HL-60/S4 treated with phorbol 12-myristate 13-acetate at 8.2 ng/mL for 4 days and 3 days (cell line): Measurements from ENCODE around the gene UBE2I.

Experiments used
- in situ Hi-C: fragments of 300-500 bp; cut with MboI; formaldehyde crosslinking; loops from 2 replicates; pipeline ENCODE4 v1.15.0; 2022; ENCODE audit warnings: low sequenced_read_pairs

UBE2I gene

DNA sequence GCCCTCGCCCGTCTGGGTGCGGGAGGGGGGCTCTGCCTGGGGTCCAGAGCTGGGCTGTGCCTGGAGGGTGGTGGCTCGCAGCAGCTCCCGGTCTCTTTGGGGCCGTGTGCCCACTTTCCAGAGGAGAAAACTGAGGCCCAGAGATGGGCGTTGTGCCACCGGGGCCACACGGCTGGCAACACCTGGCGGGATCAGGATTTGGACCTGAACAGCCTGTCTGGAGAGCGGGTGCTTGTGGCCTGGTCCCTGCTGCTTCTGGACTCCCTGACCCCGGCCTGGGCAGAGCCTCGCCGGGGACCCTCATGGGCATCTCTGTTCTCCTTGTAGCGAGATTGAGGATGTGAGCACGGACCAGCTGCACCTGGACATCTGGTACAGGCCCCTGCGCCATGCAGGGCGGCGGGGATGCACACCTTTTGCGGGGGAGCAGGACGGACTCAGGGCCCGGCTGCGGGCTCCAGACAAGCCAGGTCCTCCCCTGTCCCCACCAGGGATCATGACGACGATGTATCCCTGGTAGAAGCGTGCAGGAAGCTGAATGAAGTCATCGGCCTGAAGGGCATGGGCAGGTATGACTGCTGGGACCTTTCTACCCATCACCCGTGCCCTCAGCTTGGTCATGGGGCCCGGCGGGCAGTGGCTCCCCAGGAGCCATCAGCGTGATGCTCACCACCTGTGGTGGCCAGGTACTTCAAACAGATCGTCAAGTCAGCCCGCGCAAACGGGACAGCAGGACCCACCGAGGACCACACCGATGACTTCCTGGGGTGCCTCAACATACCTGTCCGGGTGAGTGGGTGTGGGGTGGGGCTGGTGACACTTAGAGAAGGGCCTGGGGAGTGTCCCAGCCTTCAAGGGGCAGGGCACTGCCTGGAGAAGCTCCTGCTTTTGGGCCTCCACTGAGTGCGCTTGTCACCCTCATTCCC is 32.3 kb downstream of the UBE2I start:
- in situ Hi-C loops = no loop called here

DNA sequence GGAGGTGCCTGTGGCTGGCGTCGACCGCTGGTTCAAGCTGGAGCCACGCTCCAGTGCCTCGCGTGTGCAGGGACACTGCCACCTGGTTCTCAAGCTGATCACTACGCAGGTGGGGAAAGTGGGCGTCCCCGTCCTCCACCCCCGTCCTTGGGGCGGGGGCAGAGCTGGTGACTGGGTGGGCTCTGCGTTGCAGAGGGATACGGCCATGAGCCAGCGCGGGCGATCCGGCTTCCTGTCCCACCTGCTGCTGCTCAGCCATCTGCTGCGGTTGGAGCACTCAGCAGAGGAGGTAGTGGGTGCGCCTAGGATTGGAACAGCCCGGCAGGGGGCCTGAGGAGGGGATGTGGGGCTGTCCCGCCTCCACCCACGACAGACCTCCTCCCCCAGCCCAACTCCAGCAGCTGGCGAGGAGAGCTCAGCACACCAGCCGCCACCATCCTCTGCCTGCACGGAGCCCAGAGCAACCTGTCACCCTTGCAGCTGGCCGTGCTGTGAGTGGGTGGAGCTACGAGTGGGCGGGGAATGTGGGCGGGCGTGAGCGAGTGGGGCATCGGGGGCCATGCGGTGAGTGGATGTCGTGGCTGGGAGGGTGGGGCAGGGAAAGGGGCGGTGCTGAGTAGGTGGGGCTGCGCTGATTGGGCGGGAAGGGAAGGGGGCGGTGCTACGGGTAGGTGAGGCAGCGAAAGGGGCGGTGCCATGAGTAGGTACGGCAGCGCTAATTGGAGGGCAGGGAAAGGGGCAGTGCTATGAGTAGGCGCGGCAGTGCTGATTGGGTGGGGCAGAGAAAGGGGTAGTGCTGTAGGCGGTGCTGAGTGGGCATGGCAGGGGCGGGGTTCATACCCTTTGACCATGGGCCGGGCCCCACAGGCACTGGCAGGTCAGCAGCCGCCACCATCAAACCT is 33.3 kb downstream of the UBE2I start:
- in situ Hi-C loops = no loop called here

DNA sequence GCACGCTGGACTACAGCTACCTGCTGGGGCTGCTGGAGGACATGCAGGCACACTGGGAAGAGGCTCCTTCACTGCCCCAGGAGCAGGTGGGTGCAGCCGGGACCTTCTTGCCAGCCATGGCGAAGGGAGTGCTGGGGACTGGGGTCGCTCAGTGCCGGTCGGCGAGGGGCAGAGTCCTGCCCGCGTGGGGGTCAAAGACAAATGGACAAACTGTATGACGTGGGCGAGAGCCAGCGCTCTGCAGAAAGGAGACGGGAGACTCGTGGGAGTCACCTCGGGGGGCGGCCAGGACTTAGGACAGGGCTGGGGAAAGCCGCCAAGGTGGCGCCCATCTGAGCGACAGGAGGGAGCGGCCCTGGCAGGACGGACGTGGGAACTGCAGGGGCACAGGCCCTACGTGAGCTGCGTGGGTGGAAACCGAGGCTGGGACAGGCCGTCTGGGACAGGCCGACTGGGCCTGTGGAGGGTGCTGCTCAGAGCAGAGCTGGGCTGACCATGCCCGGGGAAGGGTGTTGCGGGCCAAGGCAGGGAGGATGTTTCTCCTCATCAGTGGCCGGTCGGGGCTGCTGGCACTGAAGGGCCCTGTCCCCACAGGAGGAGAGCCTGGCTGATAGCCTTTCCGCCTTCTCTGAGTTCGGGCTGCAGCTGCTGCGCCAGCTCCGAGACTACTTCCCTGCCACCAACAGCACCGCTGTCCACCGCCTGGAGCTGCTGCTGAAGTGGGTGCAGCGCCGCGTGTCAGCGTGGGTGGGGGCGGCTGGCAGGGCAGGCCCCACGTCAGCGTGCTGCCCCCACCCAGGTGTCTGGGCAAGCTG is 34.2 kb downstream of the UBE2I start:
- in situ Hi-C loops = no loop called here

DNA sequence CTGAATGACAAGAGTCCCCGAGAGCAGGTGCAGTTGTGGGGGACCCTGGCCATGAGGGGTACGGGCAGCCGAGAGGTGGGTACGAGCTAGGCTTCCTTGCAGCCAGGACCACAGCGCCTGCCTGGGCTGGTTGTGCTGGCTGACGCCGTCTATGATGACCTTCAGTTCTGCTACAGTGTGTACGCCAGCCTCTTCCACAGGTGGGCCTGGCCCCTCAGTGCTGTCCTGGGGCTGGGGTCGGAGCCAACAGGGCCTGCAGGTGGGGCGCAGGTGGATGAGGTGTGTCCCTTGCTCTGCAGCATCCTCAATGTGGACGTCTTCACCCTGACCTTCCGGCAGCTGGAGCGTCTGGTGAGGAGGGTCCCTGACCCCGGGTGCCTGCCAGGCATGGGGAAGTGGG is 35.1 kb downstream of the UBE2I start:
- in situ Hi-C loops = no loop called here

DNA sequence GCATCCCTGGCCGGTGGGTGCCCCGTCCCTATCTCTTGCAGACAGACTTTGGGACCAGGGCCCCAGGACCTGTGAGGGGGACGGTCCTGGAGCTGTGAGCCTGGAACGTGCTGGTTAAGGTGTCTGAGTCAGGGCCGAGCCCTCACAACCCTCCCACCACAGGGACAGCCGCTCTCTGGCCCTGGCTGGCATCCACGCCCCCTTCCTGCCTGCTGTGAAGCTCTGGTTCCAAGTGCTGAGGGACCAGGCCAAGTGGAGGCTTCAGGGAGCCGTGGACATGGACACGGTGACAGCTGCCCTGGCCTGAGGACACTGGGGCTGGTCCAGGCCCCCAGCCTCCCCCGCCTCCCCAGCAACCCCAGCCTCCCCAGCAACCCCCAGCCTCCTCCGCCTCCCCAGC is 35.7 kb downstream of the UBE2I start:
- in situ Hi-C loops = no loop called here

DNA sequence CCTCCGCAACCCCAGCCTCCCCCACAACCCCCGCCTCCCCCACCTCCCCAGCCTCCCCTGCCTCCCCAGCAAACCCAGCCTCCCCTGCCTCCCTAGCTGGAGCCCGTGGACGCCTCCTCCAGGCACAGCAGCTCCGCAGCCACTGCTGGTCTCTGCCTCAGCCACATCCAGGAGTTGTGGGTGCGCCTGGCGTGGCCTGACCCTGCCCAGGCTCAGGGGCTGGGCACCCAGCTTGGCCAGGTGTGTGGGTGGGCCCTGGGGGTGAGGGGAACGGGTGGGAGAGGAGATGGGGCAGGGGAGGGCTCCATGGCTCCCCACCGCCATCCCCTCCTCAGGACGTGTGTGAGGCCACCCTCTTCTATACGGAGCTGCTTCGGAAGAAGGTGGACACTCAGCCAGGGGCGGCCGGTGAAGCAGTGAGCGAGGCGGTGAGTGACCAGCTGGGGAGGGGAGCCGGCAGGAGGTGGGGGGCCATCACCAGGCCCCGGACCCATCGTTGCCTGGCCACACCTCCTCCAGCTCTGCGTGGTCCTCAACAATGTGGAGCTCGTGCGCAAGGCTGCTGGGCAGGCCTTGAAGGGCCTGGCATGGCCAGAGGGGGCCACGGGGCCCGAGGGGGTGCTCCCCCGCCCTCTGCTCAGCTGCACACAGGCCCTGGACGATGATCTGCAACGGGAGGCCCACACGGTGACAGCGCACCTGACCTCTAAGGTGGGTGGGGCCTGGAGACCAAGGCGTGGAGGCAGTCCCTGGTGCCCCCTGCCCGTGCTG is 36.4 kb downstream of the UBE2I start:
- in situ Hi-C loops = no loop called here

DNA sequence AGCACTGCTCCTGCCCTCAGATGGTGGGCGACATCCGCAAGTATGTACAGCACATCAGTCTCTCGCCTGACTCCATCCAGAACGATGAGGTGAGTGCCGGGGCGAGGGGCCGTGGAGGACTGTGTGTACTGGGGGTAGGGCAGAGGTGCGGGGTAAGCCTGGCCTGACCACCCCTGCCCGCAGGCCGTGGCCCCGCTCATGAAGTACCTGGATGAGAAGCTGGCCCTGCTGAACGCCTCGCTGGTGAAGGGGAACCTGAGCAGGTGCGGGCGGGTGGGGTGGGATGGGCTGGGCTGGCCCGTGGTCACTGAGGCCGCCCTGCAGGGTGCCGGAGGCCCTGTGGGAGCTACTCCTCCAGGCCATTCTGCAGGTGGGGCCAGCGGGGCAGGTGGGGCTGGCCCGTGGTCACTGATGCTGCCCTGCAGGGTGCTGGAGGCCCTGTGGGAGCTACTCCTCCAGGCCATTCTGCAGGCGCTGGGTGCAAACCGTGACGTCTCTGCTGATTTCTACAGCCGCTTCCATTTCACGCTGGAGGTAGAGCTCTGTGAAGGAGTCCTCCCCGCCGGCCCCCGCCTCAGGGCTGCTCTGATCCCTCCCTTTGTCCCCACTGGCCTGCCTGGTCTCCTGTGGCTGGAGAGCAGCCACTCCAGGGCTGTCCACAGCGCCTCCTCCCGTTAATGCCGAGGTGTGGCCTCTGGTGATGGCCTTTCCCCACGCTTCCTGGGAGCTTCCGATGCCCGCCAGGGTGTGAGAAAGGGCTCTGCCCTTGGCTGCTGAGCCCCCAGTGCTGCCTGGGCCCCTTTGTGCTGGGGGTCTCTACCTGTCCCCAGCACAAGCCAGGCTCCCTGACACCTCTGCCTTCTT is 37.2 kb downstream of the UBE2I start:
- in situ Hi-C loops = no loop called here

DNA sequence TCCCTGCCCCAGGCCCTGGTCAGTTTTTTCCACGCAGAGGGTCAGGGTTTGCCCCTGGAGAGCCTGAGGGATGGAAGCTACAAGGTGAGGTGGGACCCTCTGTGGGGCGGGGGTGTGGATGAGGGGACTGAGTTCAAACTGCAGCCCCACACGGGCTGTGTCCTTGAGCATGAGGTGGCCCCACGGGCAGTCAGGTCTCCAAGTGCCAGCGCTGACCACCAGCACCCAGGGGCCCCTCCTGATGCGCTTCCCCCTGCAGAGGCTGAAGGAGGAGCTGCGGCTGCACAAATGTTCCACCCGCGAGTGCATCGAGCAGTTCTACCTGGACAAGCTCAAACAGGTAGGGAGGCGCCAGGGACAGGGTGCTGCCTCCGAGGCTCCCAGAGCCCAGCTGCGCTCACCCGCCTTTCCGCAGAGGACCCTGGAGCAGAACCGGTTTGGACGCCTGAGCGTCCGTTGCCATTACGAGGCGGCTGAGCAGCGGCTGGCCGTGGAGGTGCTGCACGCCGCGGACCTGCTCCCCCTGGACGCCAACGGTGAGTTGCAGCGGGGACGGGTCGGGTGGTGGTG is 37.9 kb downstream of the UBE2I start:
- in situ Hi-C loops = no loop called here

DNA sequence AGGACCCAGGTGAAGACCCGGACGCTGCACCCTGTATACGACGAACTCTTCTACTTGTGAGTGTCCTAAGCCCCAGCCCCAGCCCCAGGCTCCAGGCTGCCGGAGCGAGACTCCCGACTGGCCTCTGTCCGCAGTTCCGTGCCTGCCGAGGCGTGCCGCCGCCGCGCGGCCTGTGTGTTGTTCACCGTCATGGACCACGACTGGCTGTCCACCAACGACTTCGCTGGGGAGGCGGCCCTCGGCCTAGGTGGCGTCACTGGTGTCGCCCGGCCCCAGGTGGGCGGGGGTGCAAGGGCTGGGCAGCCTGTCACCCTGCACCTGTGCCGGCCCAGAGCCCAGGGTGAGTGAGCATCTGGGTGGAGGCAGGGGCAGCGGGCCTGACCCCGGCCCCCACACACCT is 38.5 kb downstream of the UBE2I start:
- in situ Hi-C loops = no loop called here

DNA sequence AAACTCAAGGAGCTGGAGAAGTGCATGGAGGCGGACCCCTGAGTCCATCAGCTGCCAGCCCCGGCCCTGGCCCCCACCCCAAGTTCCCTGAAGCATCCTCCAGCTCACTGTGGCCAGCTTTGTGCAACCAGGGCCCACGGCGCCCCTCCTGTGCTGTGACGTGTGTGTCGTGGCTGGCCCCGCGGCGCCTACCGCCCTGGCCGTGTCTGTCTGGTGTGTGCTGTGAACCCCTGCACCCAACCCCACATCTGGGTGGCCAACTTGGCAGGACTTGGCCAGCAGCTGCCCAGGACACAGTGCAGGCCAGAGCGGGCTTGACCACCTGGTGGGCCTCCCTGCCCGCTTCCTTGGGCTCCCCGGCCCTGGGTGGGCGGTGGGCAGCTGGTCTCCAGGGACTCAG is 39.0 kb downstream of the UBE2I start:
- in situ Hi-C loops = no loop called here

DNA sequence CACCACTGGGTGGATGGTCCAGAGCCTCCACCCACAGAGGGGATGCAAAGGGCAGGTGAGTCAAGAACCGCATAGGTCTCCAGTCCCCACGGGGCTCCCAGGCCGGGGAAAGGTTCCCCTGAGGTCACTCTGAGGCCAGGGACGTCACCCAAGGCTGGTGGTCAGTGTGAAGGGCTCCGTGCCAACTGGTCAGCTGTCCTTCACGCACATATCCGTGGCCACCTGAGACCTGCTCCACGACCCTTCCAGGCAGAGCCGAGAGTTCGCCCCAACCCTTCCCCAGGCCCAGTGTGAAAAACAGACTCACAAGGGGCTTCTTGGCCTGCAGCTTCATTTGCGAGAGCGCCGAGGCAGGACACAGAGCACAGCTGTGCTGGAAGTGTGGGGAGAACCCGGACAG is 39.5 kb downstream of the UBE2I start:
- in situ Hi-C loops = no loop called here

DNA sequence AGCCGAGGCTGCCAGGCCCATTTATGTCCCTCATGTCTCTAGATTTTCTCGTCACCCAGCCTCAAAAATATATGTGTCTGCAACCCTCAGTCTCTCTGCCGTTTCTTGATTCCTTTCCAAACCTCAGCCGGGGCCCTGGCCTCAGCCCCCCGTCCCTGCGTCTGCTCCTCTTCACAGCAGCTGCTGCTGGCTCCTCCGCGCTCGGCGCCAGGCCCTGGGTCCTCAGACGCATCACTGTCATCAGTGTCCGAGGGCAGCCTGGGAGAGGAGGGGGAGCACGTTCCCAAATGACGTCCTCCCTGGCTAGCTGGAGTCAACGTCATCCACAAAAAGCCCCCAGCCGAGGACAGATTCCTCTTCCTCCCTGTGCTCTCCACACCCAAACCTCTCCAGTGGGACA is 39.9 kb downstream of the UBE2I start:
- in situ Hi-C loops = no loop called here

DNA sequence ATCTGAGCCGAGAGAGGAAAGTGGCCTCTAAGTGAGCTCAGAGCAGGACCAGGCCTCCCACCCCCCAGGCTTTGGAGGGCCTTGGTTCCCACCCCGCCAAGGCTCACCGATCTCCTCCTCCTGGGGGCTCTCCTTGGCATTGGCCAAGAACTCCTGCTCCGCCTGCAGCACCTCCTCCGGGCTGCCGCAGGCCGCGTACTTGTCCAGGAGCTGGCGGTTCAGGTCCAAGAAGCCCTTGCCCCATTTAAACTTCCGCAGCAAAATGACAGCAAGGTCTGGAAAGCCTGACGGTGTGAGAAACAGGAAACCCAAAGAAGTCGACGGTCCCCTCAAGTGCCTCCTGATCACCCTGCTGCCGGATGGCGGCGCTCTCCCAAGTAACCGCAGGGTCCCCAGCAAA is 40.5 kb downstream of the UBE2I start:
- in situ Hi-C loops = no loop called here

DNA sequence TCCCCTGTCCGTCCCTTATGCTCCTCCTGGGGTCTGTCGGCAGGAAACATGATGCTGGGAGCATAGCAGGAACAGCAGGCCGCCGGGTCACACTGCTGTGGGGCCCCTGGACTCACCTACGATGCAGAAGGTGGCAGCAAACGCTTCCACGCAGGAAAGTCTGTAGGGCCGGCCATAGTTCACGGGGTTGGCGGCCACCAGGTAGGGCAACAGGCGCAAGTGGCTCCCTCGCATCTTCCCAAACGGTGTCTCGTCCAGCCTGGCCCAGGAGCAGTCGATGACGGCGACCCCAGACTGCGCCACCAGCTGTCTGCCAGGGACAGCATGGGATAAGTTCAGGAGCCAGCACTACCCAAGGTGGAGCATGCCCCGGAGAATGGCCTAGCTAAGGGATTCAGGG is 41.3 kb downstream of the UBE2I start:
- in situ Hi-C loops = no loop called here

DNA sequence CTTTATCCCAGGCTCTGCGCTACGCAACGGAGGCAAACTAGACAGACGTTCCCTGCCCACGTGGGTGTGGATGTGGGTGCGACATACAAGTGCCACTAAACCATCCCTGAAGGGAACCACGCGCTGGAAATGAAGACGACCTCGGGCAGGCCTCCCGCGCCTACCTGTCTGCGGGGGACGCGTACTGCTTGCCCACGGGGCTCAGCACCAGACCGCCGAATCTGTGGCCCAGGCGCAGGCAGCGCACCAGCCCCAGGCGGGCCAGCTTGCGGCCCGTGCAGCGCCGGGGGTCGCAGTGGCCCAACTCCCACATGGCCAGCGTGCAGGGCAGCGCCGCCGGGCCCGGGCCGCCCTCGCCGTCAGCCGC is 41.8 kb downstream of the UBE2I start:
- in situ Hi-C loops = no loop called here

DNA sequence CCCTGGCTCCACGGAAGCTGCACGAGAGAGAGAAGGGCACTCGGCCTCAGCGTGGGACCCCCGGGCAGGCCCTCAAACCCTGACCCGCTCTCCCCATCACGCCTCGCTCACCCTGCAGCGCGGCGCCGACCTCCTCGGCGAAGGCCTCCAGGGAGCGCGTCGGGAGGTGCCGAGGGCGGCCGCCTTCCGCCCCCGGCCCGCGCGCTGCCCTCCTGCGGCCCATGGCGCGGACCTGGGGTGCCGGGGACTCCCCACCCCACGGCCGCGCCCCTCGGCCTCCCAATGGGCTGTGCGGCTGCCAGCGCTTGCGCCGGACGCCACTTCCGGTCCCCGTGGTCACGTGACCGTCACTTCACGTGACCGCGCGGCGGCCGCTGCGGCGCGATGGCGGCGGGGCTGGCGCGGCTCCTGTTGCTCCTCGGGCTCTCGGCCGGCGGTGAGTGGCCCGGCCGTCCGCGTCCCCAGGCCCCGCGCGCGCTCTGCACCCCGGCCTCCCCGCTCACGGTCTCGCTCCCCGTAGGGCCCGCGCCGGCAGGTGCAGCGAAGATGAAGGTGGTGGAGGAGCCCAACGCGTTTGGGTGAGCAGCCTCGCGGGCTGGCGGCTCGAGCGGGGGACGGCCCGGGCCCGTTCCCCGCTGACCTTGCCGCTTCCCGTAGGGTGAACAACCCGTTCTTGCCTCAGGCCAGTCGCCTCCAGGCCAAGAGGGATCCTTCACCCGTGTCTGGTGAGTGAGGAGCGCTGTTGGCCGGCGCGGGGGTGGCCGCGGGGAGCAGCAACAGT is 42.3 kb downstream of the UBE2I start, which contains the start of the genes GNPTG and TSR3:
GNPTG (plus strand) TSS at position 350 of the 781 bp plus-strand sequence; CDS start at position 385, 35 bp downstream.
TSR3 (minus strand) TSS at position 297 of the 781 bp plus-strand sequence; CDS start at position 223, 74 bp downstream.
- in situ Hi-C loops = no loop called here

DNA sequence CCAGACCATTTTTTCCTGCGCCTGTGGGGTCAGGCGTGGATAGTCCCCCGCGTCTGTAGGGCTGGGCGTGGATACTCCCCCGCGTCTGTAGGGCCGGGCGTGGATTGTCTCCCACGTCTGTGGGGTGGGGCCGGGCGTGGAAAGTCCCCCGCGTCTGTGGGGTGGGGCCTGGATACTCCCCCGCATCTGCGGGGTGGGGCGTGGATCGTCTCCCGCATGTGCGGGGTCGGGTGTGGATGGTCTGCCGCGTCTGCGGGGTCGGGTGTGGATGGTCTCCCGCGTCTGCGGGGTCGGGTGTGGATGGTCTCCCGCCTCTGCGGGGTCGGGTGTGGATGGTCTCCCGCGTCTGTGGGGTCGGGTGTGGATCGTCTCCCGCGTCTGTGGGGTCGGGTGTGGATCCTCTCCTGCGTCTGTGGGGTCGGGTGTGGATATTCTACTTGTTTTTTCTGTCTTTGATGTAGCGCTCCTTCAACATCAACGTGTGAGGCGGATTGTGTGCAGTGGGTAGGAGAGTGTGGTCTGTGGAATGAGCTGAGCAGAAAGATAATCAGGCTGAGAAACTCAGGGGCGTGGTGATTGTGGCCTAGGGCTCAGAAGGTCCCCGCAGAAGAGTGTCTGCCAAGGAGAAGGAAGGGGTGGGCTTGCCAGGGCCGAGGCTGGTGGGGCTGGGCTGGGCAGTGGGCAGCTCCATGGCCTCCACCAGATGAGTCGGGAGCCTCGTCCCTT is 45.5 kb downstream of the UBE2I start:
- in situ Hi-C loops = no loop called here
